ENCODE results near the gene SRC.

GRCh38 chr20:37452236-37452635 lies 106.3 kb downstream of the SRC start:
- TF ChIP-seq BHLHE40 (IDR thresholded peaks at IDR 0.05; ENCODE audit: borderline replicate concordance) (no peak), FOXA1 (IDR thresholded peaks at IDR 0.05) (no peak), PKNOX1 (IDR thresholded peaks at IDR 0.05) (no peak), HDGF (IDR thresholded peaks at IDR 0.05; ENCODE audit: borderline replicate concordance) (no peak), L3MBTL2 (conservative IDR thresholded peaks at IDR 0.05) (no peak), SP1 (IDR thresholded peaks at IDR 0.05) (no peak), TARDBP (IDR thresholded peaks at IDR 0.05) (no peak)
